ENCODE measurements around the gene PRMT7. TPM values are rescaled to one million over a fixed set of nuclear protein-coding genes. Genes with fewer than 3 reads are reported as not detected.

The PRMT7 gene
- total RNA-seq, 1 experiment from 2014 or later: 47.5 TPM

- TF ChIP-seq EZH2 (IDR thresholded peaks at IDR 0.05; ENCODE audit: low read depth): no peak
- TF ChIP-seq CTCF (conservative IDR thresholded peaks at IDR 0.05): no peak
- intact Hi-C loops (cut with micrococcal nuclease; ENCODE audit: unreplicated experiment): no loop called here
- no peaks in the 10 kb centered on the region for H3K9me3 ChIP-seq (ENCODE audit: insufficient read depth, low read depth)
- no peak overlapping the region for H3K27ac ChIP-seq
- POLR2A ChIA-PET (ENCODE audit: unreplicated experiment): no interaction called here
- H3K79me2 ChIP-seq (ENCODE audit: low read depth): no peaks in the 10 kb centered on the region
- no peaks in the 10 kb centered on the region for H3K27me3 ChIP-seq (ENCODE audit: insufficient read depth, low read depth)
- H3K4me3 ChIP-seq: no peak overlapping the region
- DNase-seq: no peak
- H3K9me2 ChIP-seq (ENCODE audit: insufficient read depth): no peaks in the 10 kb centered on the region
- H3K36me3 ChIP-seq (ENCODE audit: low read depth): no peaks in the 10 kb centered on the region
- H3K4me2 ChIP-seq: no peak overlapping the region
- BruUV-seq (replicated peaks): no TSS peak
- no peaks in the 10 kb centered on the region for H4K20me1 ChIP-seq (ENCODE audit: insufficient read depth)
- H3F3A ChIP-seq (ENCODE audit: insufficient read depth, low read depth): no peaks in the 10 kb centered on the region
- CTCF ChIA-PET: no interaction called here
- peaks cover 9% of the 10 kb centered on the region; the same call in 1 of the 2 replicates for H3K4me1 ChIP-seq (replicated peaks; ENCODE audit: insufficient read depth)
- H2AFZ ChIP-seq: no peak overlapping the region
Measured at GRCh38 chr16:68403704-68404103, 92.9 kb downstream of the PRMT7 start.

- POLR2A ChIA-PET (ENCODE audit: unreplicated experiment): no interaction called here
- Histone ChIP-seq H3F3A (ENCODE audit: insufficient read depth, low read depth) (no peaks in the 10 kb centered on the region), H3K27ac (no peak overlapping the region), H3K4me2 (no peak overlapping the region), H3K79me2 (ENCODE audit: low read depth) (no peaks in the 10 kb centered on the region), H3K9me3 (ENCODE audit: insufficient read depth, low read depth) (no peaks in the 10 kb centered on the region), H4K20me1 (ENCODE audit: insufficient read depth) (no peaks in the 10 kb centered on the region), H3K9me2 (ENCODE audit: insufficient read depth) (no peaks in the 10 kb centered on the region), H3K36me3 (ENCODE audit: low read depth) (no peaks in the 10 kb centered on the region), H3K27me3 (ENCODE audit: insufficient read depth, low read depth) (no peaks in the 10 kb centered on the region), H3K4me3 (no peak overlapping the region), H2AFZ (no peak overlapping the region), H3K4me1 (replicated peaks; ENCODE audit: insufficient read depth) (peaks cover 9% of the 10 kb centered on the region; the same call in 1 of the 2 replicates)
- no TSS peak for BruUV-seq (replicated peaks)
- no peak for DNase-seq
- no peak for TF ChIP-seq EZH2 (IDR thresholded peaks at IDR 0.05; ENCODE audit: low read depth)
- no peak for TF ChIP-seq CTCF (conservative IDR thresholded peaks at IDR 0.05)
- CTCF ChIA-PET: interaction anchor here (0.6 kb wide), 1 partner anchor 881 kb away, joined by 4 read pairs; no protein-coding TSS in a partner anchor
- intact Hi-C loops (cut with micrococcal nuclease; ENCODE audit: unreplicated experiment): no loop called here
Measured at GRCh38 chr16:68404736-68405345, 94.0 kb downstream of the PRMT7 start.

- Histone ChIP-seq H3K4me2 (no peak overlapping the region), H3K4me1 (replicated peaks; ENCODE audit: insufficient read depth) (peaks cover 9% of the 10 kb centered on the region; the same call in 1 of the 2 replicates), H2AFZ (no peak overlapping the region), H3K4me3 (no peak overlapping the region), H3K79me2 (ENCODE audit: low read depth) (no peaks in the 10 kb centered on the region), H3K27ac (no peak overlapping the region), H3K9me2 (ENCODE audit: insufficient read depth) (no peaks in the 10 kb centered on the region), H3K36me3 (ENCODE audit: low read depth) (no peaks in the 10 kb centered on the region), H3K9me3 (ENCODE audit: insufficient read depth, low read depth) (no peaks in the 10 kb centered on the region), H4K20me1 (ENCODE audit: insufficient read depth) (no peaks in the 10 kb centered on the region), H3K27me3 (ENCODE audit: insufficient read depth, low read depth) (no peaks in the 10 kb centered on the region), H3F3A (ENCODE audit: insufficient read depth, low read depth) (no peaks in the 10 kb centered on the region)
- DNase-seq: no peak
- ChIA-PET CTCF (interaction anchor here (0.7 kb wide), 1 partner anchor 107 kb away, joined by 3 read pairs; no protein-coding TSS in a partner anchor), POLR2A (ENCODE audit: unreplicated experiment) (no interaction called here)
- TF ChIP-seq CTCF (conservative IDR thresholded peaks at IDR 0.05) (no peak), EZH2 (IDR thresholded peaks at IDR 0.05; ENCODE audit: low read depth) (no peak)
- intact Hi-C loops (cut with micrococcal nuclease; ENCODE audit: unreplicated experiment): no loop called here
- no TSS peak for BruUV-seq (replicated peaks)
Measured at GRCh38 chr16:68406458-68407152, 95.8 kb downstream of the PRMT7 start.

Other genes starting within 250 kb of the PRMT7 start
- 37.2 and 43.7 TPM in 2 replicates for gene NFATC3, start 225.6 kb upstream of the PRMT7 start, total RNA-seq (2021)
- gene ESRP2, start 74.9 kb upstream of the PRMT7 start, total RNA-seq (2021): 36.4 and 45.0 TPM in 2 replicates
- gene PLA2G15, start 65.6 kb upstream of the PRMT7 start, total RNA-seq (2021): 13.4 and 14.0 TPM in 2 replicates
- gene SLC7A6, start 46.5 kb upstream of the PRMT7 start, total RNA-seq (2021): 28.6 and 44.7 TPM in 2 replicates
- gene SLC7A6OS, start 73 bp upstream of the PRMT7 start, total RNA-seq (2021): 14.2 and 17.2 TPM in 2 replicates
- 0.30 and 0.94 TPM in 2 replicates for gene SMPD3, start 137.5 kb downstream of the PRMT7 start, total RNA-seq (2021)
- gene ZFP90, start 228.3 kb downstream of the PRMT7 start, total RNA-seq (2021): 14.5 and 20.5 TPM in 2 replicates